ENCODE measurements around the gene R3HDM1.

DNA sequence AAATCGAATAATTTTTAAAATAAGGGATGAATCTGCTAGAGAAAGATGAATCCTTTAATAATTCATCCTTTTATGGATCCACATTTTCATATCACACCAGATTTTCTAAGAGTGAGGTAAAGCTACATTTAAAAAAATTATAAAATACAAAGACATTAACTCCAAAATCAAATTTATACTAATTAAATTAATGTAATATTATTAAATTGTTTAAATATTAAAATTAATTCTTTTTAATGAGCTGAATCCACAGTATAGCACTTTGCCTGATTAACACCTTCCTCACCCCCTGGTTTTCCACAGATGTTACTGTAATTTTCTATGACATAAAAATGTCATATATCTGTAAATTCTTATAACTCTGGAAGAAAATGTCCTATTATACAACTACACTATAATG lies 26.5 kb upstream of the R3HDM1 start:
- TF ChIP-seq, protein P1, sequence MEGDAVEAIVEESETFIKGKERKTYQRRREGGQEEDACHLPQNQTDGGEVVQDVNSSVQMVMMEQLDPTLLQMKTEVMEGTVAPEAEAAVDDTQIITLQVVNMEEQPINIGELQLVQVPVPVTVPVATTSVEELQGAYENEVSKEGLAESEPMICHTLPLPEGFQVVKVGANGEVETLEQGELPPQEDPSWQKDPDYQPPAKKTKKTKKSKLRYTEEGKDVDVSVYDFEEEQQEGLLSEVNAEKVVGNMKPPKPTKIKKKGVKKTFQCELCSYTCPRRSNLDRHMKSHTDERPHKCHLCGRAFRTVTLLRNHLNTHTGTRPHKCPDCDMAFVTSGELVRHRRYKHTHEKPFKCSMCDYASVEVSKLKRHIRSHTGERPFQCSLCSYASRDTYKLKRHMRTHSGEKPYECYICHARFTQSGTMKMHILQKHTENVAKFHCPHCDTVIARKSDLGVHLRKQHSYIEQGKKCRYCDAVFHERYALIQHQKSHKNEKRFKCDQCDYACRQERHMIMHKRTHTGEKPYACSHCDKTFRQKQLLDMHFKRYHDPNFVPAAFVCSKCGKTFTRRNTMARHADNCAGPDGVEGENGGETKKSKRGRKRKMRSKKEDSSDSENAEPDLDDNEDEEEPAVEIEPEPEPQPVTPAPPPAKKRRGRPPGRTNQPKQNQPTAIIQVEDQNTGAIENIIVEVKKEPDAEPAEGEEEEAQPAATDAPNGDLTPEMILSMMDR (IDR thresholded peaks at IDR 0.05), result no peak
- TF ChIP-seq ZFX (IDR thresholded peaks at IDR 0.05; ENCODE audit: borderline replicate concordance), result no peak
